GM06990 (cell line): ENCODE measurements around the gene SLC6A7.

Experiments
- DNase-seq: peaks from one replicate; pipeline ENCODE4 v3.0.0-alpha.2; 2011; ENCODE audit not compliant: insufficient read length; ENCODE audit errors: extremely low read depth
- H3K27me3 ChIP-seq: replicated peaks from 2 replicates; pipeline ENCODE4 v1.6.0; 2011; ENCODE audit warnings: low read length; ENCODE audit not compliant: control insufficient read depth, insufficient read depth
- H3K36me3 ChIP-seq: 2 replicates; pipeline ENCODE4 v1.5.1; 2011; ENCODE audit warnings: low read length; ENCODE audit not compliant: control insufficient read depth, insufficient read depth
- H3K4me3 ChIP-seq: replicated peaks from 2 replicates; pipeline ENCODE4 v1.5.1; 2011; ENCODE audit warnings: low read depth, mild to moderate bottlenecking, control low read depth, low read length
- TF ChIP-seq, protein P1 (sequence below): IDR thresholded peaks from 2 replicates; pipeline ENCODE4 v1.5.1; 2011; ENCODE audit warnings: low read length, control low read depth, mild to moderate bottlenecking, inconsistent platforms; ENCODE audit not compliant: insufficient read depth, poor library complexity, severe bottlenecking

SLC6A7 gene

DNA sequence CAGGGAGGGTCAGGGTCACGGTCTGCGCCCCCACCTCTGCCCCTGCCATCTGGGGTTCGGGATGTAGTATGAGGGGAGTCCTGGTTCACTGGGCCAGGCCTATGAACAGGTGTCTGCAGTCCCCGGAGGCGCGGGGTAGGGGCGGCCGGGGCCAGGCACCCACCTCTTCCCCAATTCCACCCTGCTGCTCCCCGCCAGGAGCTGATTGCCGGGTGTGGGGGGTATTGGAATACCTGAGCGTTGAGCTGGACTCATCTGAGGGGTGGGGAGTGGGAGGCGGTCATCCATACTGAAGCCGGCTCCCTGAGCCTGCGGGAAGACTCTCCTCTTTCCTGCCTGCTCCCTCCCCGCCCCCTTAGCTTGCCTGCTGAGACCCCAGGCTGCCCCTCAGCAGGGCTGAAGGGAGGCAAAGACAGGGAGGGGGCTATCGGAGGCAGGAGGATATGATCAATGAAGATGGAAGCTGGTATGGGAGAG is 679 bp downstream of the SLC6A7 start:
- TF ChIP-seq, protein P1, sequence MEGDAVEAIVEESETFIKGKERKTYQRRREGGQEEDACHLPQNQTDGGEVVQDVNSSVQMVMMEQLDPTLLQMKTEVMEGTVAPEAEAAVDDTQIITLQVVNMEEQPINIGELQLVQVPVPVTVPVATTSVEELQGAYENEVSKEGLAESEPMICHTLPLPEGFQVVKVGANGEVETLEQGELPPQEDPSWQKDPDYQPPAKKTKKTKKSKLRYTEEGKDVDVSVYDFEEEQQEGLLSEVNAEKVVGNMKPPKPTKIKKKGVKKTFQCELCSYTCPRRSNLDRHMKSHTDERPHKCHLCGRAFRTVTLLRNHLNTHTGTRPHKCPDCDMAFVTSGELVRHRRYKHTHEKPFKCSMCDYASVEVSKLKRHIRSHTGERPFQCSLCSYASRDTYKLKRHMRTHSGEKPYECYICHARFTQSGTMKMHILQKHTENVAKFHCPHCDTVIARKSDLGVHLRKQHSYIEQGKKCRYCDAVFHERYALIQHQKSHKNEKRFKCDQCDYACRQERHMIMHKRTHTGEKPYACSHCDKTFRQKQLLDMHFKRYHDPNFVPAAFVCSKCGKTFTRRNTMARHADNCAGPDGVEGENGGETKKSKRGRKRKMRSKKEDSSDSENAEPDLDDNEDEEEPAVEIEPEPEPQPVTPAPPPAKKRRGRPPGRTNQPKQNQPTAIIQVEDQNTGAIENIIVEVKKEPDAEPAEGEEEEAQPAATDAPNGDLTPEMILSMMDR, result no peak
- Histone ChIP-seq H3K27me3 (peaks cover 1% of the 10 kb centered on the region), H3K4me3 (no peak overlapping the region), H3K36me3 (no peaks in the 10 kb centered on the region)
- DNase-seq, result no peak

DNA sequence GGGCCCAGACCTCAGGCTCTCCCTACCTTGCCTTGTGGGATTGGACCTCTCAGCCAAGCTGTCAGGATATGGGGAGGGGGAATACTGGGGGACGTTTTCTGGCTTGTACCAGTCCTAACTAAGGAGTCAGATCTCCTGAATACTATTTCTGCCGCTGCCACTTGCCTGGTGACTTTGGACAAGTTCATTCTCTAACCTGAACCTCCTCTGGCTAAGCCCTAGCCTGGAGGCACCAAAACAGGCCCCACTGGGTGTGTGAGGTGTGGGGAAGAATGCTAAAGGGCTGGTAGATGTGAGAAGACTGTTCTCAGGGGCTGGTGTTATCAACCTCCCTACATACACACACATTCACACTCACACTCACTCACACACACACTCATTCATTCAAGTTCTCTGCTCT is 1.1 kb downstream of the SLC6A7 start:
- DNase-seq, result no peak
- TF ChIP-seq, protein P1, result no peak
- Histone ChIP-seq H3K36me3 (no peaks in the 10 kb centered on the region), H3K27me3 (peaks cover 1% of the 10 kb centered on the region), H3K4me3 (no peak overlapping the region)

DNA sequence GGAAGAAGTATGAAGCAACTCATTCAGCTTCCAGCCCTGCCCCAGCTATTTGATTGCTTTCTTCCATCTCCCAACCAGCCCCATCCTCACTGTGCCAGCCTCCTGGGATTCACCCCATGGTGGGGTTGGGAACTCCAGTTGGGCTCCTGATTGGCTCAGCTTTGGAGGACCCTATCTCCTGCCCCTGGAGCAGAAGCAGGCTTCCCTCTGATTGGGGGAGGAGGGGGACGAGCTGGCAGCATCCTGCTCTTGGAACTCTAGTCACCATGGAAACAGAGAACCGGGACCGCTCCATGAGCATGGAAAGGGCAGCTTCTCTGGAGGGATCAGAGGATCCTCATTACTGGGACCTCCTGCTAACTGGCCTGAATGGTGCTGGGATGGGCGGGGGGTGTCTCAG is 2.6 kb downstream of the SLC6A7 start:
- peaks cover 4% of the 10 kb centered on the region for H3K27me3 ChIP-seq
- no peak for DNase-seq
- TF ChIP-seq, protein P1, result no peak
- H3K4me3 ChIP-seq, result no peak overlapping the region
- no peaks in the 10 kb centered on the region for H3K36me3 ChIP-seq

DNA sequence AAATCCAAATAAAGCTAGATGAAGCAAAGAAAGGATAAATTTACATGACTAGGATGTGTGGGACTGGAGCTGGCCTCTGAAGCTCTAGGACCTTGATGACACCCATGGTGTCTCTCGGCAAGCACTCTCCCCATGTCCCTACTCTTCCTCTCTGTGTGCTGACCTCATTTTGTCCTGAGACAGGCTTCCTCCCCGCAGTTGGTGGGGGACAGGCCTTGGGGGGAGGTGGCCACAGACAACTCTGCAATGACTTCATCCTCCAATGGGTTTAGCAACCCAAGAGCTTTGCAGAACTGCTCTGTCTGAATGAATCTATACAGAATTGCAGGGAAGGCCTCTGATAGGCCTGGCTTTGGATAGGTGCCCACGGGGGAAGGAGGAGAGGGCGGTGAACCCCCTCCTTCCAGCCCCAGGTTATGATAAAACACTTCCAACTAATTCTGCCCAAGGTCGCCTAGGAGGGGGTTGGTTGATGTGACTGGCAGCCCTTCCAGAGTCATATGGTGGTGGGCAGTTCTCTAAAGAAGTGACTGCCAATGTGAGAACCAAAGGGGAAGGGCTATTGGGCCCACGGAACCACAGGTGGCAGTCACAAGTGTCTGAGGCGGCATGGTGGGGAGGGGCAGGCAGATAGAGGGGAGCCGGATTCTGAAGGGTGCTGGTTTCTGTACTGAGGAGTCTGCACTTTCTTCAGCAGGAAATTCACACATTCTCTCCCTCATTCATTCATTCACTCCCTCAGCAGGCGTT is 6.0 kb downstream of the SLC6A7 start:
- H3K4me3 ChIP-seq, result no peak overlapping the region
- H3K36me3 ChIP-seq, result no peaks in the 10 kb centered on the region
- TF ChIP-seq, protein P1, result no peak
- peaks cover 8% of the 10 kb centered on the region for H3K27me3 ChIP-seq
- no peak for DNase-seq

DNA sequence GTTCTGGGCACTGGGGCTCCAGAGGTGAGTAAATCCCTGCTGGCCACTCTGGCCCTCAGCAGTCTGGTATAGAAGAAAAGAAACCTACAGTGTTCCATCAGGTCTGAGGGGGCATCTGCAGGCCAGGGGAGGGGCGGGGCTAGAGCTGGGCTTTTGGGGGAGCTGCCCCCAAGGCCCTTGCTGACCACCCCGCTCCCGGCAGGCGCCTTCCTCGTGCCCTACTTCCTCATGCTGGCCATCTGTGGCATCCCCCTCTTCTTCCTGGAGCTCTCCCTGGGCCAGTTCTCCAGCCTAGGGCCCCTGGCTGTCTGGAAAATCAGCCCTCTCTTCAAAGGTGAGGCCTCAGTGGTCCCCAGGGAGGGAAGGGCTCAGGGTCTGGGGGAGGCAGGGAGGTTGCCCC is 6.7 kb downstream of the SLC6A7 start:
- no peak for DNase-seq

More for the DNA sequence above, 6.7 kb downstream of the SLC6A7 start:
- TF ChIP-seq, protein P1, result no peak
- Histone ChIP-seq H3K36me3 (no peaks in the 10 kb centered on the region), H3K4me3 (no peak overlapping the region), H3K27me3 (peaks cover 7% of the 10 kb centered on the region)
